ENCODE results near the gene KLHL7.

GRCh38 chr7:23216021-23216420, 110.4 kb downstream of the KLHL7 start:
- no peak for TF ChIP-seq CTCF (conservative IDR thresholded peaks at IDR 0.05; ENCODE audit: low read depth, low read length)
- no peak for TF ChIP-seq EZH2 (IDR thresholded peaks at IDR 0.05; ENCODE audit: borderline replicate concordance, low read depth, low read length, poor library complexity, severe bottlenecking)
